Measurements from ENCODE around the gene HEPN1. TPM values are rescaled to one million over a fixed set of nuclear protein-coding genes. Genes with fewer than 3 reads are reported as not detected.

Gene HEPN1
- total and polyA plus RNA-seq, 2 donors (not counting 3 experiments of a cell fraction or from before 2014, with no cell fraction given), result not detected

DNA sequence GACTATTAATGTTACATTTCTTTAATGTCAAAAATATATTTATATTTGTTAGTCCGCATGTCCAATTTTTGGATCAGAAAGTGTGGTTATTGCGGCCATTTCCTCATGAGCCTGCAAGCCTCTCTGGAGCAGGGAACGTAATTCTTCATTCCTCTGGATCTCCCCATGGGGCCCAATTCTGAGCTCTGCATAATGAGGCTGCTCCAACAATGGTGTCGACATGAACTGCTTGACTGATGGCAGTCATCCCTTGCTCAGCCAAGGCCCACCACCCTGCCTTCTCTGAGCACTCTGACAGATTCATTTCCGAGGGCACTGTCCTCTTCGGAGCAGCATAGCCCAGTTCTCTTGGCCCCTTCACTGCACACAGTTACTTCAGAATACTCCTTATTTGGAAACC, 19.9 kb downstream of the HEPN1 start:
- BruUV-seq (replicated peaks), result no TSS peak
- dilution Hi-C loops (cut with MboI; ENCODE audit: extremely low pct_ligation_motif_present, low sequenced_read_pairs) (no loop called here), intact Hi-C loops (cut with micrococcal nuclease) (no loop called here)
- peaks cover 0 to 3% of the 10 kb centered on the region in 2 experiments for H3K27me3 ChIP-seq (ENCODE audit: control insufficient read depth in 2 of 2, insufficient read depth in 2 of 2, low read length in 2 of 2)
- no peaks in the 10 kb centered on the region for H3K79me2 ChIP-seq (ENCODE audit: control insufficient read depth, insufficient read depth, low read length)
- ChIA-PET POLR2A (no interaction called here), CTCF (interaction anchor here (1.5 kb wide), 1 partner anchor 15 kb away, joined by 3 read pairs; the partner anchor contains the start of gene CCDC15)
- H3K9me3 ChIP-seq (replicated peaks; ENCODE audit: control insufficient read depth, insufficient read depth, low read length), result no peaks in the 10 kb centered on the region
- TF ChIP-seq GATA2 (IDR thresholded peaks at IDR 0.05; ENCODE audit: insufficient read depth, insufficient read length, low read depth, low read length) (no peak), FOS (IDR thresholded peaks at IDR 0.05; ENCODE audit: borderline replicate concordance, insufficient read depth, low read length) (no peak), EZH2 (IDR thresholded peaks at IDR 0.05; ENCODE audit: borderline replicate concordance, low read depth, low read length, severe bottlenecking) (no peak), POLR2A (IDR thresholded peaks at IDR 0.05; ENCODE audit: low read depth, low read length) (no peak), POLR2AphosphoS5 (IDR thresholded peaks at IDR 0.05; ENCODE audit: insufficient read depth, low read depth, low read length) (no peak), JUN (IDR thresholded peaks at IDR 0.05; ENCODE audit: borderline replicate concordance, insufficient read depth, insufficient read length, low read depth) (no peak), MYC (IDR thresholded peaks at IDR 0.05; ENCODE audit: low read depth, low read length) (no peak)
- TF ChIP-seq, protein P1, sequence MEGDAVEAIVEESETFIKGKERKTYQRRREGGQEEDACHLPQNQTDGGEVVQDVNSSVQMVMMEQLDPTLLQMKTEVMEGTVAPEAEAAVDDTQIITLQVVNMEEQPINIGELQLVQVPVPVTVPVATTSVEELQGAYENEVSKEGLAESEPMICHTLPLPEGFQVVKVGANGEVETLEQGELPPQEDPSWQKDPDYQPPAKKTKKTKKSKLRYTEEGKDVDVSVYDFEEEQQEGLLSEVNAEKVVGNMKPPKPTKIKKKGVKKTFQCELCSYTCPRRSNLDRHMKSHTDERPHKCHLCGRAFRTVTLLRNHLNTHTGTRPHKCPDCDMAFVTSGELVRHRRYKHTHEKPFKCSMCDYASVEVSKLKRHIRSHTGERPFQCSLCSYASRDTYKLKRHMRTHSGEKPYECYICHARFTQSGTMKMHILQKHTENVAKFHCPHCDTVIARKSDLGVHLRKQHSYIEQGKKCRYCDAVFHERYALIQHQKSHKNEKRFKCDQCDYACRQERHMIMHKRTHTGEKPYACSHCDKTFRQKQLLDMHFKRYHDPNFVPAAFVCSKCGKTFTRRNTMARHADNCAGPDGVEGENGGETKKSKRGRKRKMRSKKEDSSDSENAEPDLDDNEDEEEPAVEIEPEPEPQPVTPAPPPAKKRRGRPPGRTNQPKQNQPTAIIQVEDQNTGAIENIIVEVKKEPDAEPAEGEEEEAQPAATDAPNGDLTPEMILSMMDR (IDR thresholded peaks at IDR 0.05; ENCODE audit: extremely low read depth in 1 of 2, insufficient read depth in 1 of 2, low read depth in 1 of 2, low read length in 2 of 2), result no peak
- TF ChIP-seq, protein P2, sequence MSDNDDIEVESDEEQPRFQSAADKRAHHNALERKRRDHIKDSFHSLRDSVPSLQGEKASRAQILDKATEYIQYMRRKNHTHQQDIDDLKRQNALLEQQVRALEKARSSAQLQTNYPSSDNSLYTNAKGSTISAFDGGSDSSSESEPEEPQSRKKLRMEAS (IDR thresholded peaks at IDR 0.05; ENCODE audit: insufficient read depth, insufficient read length), result no peak
- DNase-seq (ENCODE audit: low read depth, low spot score) (no peak), FAIRE-seq (no peak)
- no peak overlapping the region for H2AFZ ChIP-seq (ENCODE audit: low read depth, low read length)
- no peaks in the 10 kb centered on the region for H4K20me1 ChIP-seq (replicated peaks; ENCODE audit: control insufficient read depth, extremely low read depth, insufficient read depth, low read length)
- H3K9ac ChIP-seq (replicated peaks; ENCODE audit: extremely low read depth, insufficient read depth, low read length), result no peak overlapping the region
- no peak overlapping the region for H3K27ac ChIP-seq (ENCODE audit: insufficient read depth, low read depth, low read length)
- peaks cover 6% of the 10 kb centered on the region for H3K4me1 ChIP-seq (ENCODE audit: control insufficient read depth, extremely low read depth, insufficient read depth, low read length)
- no peaks in the 10 kb centered on the region for H3K9me1 ChIP-seq (replicated peaks; ENCODE audit: control insufficient read depth, extremely low read depth, insufficient read depth, low read length)
- no peak overlapping the region for H3K4me3 ChIP-seq (replicated peaks in 1 of 3; ENCODE audit: insufficient read depth in 1 of 3, low read depth in 1 of 3, low read length in 3 of 3)
- no peaks in the 10 kb centered on the region for H3K36me3 ChIP-seq (ENCODE audit: control insufficient read depth in 2 of 2, extremely low read depth in 1 of 2, insufficient read depth in 2 of 2, low read length in 2 of 2)
- H3K4me2 ChIP-seq (ENCODE audit: insufficient read depth, low read length), result no peak overlapping the region

Measured in endothelial cell of umbilical vein (primary cell).